ENCODE data around the gene DPP6.

DNA sequence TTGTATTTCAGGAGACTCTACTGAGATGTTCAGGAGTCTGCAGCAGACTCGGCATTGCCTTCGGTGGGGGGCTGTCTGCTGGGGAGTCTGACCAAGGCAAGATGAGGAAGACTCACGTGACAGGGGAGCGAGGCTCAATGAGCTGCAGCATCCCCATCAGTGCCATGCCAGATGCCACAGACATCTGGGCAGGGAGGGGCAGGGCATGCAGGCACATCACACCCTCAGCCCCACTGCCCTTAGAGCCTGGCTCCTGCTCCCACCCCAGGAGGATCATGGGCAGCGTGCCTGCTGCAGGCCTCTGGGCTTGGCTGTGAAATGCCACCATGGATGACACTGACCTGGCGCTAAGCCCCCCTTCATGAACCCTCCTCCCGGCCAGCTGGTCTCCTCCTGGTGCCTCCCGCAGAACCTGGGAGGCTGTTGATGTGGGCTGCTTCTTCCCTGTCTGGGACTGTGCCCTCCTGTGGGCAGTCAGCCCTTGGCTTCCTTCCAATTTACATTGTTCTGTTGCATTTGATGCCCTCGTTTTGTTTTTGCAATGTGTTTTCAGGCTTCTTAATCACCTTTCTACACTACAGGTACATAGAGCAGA lies 715.7 kb downstream of the DPP6 start:
- TF ChIP-seq, protein P1, sequence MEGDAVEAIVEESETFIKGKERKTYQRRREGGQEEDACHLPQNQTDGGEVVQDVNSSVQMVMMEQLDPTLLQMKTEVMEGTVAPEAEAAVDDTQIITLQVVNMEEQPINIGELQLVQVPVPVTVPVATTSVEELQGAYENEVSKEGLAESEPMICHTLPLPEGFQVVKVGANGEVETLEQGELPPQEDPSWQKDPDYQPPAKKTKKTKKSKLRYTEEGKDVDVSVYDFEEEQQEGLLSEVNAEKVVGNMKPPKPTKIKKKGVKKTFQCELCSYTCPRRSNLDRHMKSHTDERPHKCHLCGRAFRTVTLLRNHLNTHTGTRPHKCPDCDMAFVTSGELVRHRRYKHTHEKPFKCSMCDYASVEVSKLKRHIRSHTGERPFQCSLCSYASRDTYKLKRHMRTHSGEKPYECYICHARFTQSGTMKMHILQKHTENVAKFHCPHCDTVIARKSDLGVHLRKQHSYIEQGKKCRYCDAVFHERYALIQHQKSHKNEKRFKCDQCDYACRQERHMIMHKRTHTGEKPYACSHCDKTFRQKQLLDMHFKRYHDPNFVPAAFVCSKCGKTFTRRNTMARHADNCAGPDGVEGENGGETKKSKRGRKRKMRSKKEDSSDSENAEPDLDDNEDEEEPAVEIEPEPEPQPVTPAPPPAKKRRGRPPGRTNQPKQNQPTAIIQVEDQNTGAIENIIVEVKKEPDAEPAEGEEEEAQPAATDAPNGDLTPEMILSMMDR (IDR thresholded peaks at IDR 0.05) = no peak
- TF ChIP-seq BHLHE40 (IDR thresholded peaks at IDR 0.05; ENCODE audit: low read depth, low read length) (no peak), POLR2A (IDR thresholded peaks at IDR 0.05; ENCODE audit: low read length) (no peak), CHD2 (IDR thresholded peaks at IDR 0.05; ENCODE audit: low read length, partially characterized antibody) (no peak), RARB (CRISPR knock-in tag; IDR thresholded peaks at IDR 0.05) (no peak), CHD4 (IDR thresholded peaks at IDR 0.05; ENCODE audit: borderline replicate concordance) (no peak)
- TF ChIP-seq, protein P2, sequence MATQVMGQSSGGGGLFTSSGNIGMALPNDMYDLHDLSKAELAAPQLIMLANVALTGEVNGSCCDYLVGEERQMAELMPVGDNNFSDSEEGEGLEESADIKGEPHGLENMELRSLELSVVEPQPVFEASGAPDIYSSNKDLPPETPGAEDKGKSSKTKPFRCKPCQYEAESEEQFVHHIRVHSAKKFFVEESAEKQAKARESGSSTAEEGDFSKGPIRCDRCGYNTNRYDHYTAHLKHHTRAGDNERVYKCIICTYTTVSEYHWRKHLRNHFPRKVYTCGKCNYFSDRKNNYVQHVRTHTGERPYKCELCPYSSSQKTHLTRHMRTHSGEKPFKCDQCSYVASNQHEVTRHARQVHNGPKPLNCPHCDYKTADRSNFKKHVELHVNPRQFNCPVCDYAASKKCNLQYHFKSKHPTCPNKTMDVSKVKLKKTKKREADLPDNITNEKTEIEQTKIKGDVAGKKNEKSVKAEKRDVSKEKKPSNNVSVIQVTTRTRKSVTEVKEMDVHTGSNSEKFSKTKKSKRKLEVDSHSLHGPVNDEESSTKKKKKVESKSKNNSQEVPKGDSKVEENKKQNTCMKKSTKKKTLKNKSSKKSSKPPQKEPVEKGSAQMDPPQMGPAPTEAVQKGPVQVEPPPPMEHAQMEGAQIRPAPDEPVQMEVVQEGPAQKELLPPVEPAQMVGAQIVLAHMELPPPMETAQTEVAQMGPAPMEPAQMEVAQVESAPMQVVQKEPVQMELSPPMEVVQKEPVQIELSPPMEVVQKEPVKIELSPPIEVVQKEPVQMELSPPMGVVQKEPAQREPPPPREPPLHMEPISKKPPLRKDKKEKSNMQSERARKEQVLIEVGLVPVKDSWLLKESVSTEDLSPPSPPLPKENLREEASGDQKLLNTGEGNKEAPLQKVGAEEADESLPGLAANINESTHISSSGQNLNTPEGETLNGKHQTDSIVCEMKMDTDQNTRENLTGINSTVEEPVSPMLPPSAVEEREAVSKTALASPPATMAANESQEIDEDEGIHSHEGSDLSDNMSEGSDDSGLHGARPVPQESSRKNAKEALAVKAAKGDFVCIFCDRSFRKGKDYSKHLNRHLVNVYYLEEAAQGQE (IDR thresholded peaks at IDR 0.05) = no peak
- TF ChIP-seq, protein P3, sequence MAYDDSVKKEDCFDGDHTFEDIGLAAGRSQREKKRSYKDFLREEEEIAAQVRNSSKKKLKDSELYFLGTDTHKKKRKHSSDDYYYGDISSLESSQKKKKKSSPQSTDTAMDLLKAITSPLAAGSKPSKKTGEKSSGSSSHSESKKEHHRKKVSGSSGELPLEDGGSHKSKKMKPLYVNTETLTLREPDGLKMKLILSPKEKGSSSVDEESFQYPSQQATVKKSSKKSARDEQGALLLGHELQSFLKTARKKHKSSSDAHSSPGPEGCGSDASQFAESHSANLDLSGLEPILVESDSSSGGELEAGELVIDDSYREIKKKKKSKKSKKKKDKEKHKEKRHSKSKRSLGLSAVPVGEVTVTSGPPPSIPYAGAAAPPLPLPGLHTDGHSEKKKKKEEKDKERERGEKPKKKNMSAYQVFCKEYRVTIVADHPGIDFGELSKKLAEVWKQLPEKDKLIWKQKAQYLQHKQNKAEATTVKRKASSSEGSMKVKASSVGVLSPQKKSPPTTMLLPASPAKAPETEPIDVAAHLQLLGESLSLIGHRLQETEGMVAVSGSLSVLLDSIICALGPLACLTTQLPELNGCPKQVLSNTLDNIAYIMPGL (CRISPR knock-in tag; IDR thresholded peaks at IDR 0.05; ENCODE audit: borderline replicate concordance) = no peak
